GM12891 (cell line): ENCODE measurements around the gene FUT6.

Experiments
- DNase-seq: peaks from one replicate; pipeline ENCODE4 v3.0.0; 2011; ENCODE audit warnings: low spot score; ENCODE audit not compliant: insufficient read length
- FAIRE-seq: peaks from 2 replicates; lab custom pipeline; 2011; peaks lifted over from hg19 to GRCh38; lab: Jason Lieb, UNC
- PAX5 ChIP-seq: IDR thresholded peaks from 2 replicates; pipeline ENCODE4 v1.6.1; 2011; ENCODE audit warnings: low read length, moderate library complexity, mild to moderate bottlenecking; ENCODE audit not compliant: insufficient read depth, severe bottlenecking
- POLR2A ChIP-seq: IDR thresholded peaks from 2 replicates; pipeline ENCODE4 v1.6.1; 2011; ENCODE audit warnings: low read depth, low read length, control low read depth
- POLR2AphosphoS5 ChIP-seq: IDR thresholded peaks from 2 replicates; pipeline ENCODE4 v1.6.1; 2011; ENCODE audit warnings: low read depth, low read length, control low read depth
- POU2F2 ChIP-seq: IDR thresholded peaks from 2 replicates; pipeline ENCODE4 v1.6.1; 2011; ENCODE audit warnings: low read depth, mild to moderate bottlenecking, control low read depth, low read length, moderate library complexity
- SPI1 ChIP-seq: IDR thresholded peaks from 2 replicates; pipeline ENCODE4 v1.6.1; 2011; ENCODE audit warnings: low read depth, low read length, control low read depth
- TAF1 ChIP-seq: IDR thresholded peaks from 2 replicates; pipeline ENCODE4 v1.6.1; 2011; ENCODE audit warnings: low read depth, low read length, control low read depth

FUT6 gene

DNA sequence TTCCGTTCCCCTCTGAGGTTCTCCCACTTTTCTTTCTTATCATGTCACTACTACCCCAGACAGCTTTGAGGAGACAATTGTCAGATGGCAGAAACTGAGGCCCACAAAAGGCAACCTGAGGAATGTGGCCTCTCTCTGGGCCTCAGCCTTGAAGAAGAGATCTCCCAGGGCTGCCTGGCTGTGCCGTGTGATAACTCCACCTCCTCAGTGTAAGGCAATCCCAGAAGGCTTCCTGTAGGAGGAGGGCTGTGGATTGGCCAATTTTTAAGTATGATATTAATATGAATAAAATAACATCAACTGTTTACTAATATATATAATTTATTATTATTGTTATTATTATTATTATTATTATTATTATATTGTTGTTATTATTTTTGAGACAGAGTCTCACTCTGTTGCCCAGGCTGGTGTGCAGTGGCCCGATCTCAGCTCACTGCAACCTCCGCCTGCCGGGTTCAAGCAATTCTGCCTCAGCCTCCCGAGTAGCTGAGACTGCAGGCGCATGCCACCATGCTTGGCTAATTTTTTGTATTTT lies 44.1 kb downstream of the FUT6 start:
- no peak for FAIRE-seq
- no peak for DNase-seq
- TF ChIP-seq SPI1 = no peak
- TF ChIP-seq POLR2A = no peak
- TF ChIP-seq POLR2AphosphoS5 = no peak
- TF ChIP-seq TAF1 = no peak
- no peak for TF ChIP-seq POU2F2
- TF ChIP-seq PAX5 = no peak

GRCh38 chr19:5793188-5793587 lies 46.3 kb downstream of the FUT6 start:
- TF ChIP-seq SPI1 (no peak), POU2F2 (no peak), TAF1 (no peak), POLR2AphosphoS5 (no peak), POLR2A (no peak), PAX5 (no peak)
- FAIRE-seq = no peak
- DNase-seq = no peak

DNA sequence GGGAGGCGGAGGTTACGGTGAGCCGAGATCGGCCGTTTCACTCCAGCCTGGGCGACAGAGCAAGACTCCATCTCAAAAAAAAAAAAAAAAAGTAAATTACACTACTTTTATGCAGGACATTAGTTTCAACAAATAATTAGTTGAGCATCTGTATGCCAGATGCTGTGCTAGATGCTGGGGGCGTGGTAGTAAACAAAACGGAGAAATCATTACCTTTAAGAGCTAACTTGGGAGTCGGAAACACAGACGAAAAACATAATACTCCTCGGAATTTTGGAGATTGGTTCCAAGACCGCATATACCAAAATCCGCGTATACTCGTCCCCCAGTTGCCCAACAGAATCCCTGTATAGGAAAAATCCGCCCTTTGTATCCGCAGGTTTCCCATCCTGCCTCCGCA lies 47.3 kb downstream of the FUT6 start:
- FAIRE-seq (no peak), DNase-seq (no peak)
- TF ChIP-seq PAX5 = no peak
- no peak for TF ChIP-seq POLR2A
- no peak for TF ChIP-seq TAF1
- no peak for TF ChIP-seq SPI1
- TF ChIP-seq POLR2AphosphoS5 = no peak
- no peak for TF ChIP-seq POU2F2

DNA sequence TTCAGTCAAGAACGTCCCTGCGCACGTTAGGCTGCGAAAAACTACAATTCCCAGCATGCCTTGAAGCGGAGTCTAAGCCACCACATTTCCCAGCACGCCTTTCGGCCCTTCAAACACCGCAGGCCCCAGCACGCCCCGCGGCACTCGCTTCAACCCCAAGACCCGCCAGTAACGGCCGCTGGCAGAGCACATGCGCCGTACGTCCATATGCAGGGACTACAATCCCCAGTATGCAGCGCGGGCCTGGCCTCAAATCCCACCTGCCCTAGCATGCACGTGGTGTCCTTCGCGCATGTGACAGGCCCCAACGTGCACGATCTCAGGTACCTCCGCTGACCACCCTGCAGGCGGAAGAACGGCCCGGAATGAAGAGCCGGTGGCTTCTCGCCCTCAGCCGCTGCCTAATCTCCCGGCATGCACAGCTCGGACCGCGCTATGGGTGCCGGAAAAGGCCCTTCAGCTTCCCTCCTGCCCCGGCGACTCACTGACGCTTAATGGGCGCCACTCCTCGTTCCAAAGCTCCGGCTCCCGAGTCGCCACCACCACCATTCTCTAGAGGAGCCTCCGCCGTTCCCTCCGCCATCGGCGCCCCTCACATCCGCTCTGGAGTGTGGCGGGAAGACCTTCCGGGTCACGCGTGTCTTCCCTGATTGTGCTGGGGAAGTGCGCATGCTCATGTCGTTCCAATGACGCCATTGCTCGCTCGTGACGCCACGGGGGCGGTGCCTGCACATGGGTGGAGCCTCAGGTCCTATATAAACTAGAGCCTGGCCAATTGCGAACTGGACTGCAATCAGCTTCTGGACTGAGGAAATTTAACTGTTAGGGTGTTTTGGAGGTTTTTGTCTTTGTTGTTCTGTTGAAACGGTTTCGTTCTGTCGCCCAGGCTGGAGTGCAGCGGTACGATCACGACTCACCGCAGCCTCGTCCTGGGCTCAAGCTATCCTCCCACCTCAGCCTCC lies 48.7 kb downstream of the FUT6 start, which contains the start of gene DUS3L:
TSS of gene DUS3L (minus strand) at position 605 of the 962 bp plus-strand sequence. CDS start at position 583, 22 bp downstream.
- TF ChIP-seq POLR2A = peak; percentile 76
- peak; percentile 80 for TF ChIP-seq POLR2AphosphoS5
- TF ChIP-seq PAX5 = no peak
- no peak for TF ChIP-seq TAF1
- peak; percentile 86 for TF ChIP-seq POU2F2
- FAIRE-seq (peak; percentile 100), DNase-seq (peak; percentile 99)

DNA sequence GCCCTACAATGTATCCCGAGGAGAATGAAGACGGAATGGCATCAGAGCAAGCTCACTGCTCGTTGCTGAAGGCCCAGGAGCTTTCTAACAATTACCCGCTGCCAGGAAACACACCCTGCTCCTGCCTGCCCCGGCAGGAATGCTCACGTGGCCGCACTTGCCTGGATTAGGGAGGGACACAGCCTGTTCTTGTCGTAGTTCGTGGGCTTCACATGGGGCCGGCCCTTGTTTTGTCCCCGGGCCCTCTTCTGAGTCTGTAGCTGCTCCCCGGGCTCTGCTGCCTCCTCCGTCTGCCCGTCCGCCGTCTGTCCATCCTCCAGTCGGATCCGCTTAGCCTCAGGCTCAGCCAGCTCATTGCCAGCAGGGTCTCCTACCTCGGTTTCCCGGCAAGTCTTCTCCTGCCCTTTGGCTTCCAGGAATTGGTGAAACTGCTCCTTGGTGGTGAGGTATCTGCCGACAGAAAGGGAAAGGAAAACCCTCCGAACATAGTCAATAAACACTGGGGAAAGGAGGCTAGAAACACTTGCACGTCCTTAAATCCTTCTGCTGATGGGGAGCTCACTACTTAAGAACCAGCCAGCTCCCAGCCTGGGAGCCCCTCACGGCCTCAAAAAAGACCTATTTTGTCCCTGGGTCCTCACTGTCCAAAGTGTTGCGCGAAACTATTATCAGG lies 49.5 kb downstream of the FUT6 start:
- DNase-seq (no peak), FAIRE-seq (no peak)
- no peak for TF ChIP-seq PAX5
- TF ChIP-seq POU2F2 = no peak
- TF ChIP-seq SPI1 = no peak
- no peak for TF ChIP-seq POLR2AphosphoS5
- no peak for TF ChIP-seq POLR2A
- TF ChIP-seq TAF1 = no peak

DNA sequence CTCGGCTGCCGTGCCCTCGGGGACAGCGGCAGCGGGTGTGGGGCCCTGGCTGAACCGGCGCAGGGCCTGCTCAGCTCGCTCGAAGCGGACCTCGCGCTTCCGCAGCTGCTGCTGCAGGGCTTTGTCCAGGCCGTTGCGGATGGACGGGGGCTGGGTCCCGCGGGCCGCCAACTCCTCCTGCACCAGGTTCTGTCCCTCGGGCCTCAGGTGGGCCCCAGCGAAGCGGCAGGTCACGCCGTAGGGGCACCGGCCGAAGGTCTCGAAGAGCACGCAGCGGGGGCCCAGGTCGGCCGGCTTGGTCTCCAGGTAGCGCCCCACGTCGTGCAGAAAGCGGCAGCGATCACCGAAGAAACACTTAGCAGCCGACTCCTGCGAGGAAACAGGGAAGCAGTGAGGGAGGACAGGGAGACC lies 50.1 kb downstream of the FUT6 start:
- TF ChIP-seq POLR2A (no peak), TAF1 (no peak), SPI1 (no peak), POLR2AphosphoS5 (no peak), PAX5 (no peak), POU2F2 (no peak)
- DNase-seq = no peak
- FAIRE-seq = no peak

GRCh38 chr19:5788422-5788821 lies 51.1 kb downstream of the FUT6 start:
- TF ChIP-seq TAF1 (no peak), PAX5 (no peak), SPI1 (no peak), POLR2AphosphoS5 (no peak), POU2F2 (no peak), POLR2A (no peak)
- FAIRE-seq (no peak), DNase-seq (no peak)

DNA sequence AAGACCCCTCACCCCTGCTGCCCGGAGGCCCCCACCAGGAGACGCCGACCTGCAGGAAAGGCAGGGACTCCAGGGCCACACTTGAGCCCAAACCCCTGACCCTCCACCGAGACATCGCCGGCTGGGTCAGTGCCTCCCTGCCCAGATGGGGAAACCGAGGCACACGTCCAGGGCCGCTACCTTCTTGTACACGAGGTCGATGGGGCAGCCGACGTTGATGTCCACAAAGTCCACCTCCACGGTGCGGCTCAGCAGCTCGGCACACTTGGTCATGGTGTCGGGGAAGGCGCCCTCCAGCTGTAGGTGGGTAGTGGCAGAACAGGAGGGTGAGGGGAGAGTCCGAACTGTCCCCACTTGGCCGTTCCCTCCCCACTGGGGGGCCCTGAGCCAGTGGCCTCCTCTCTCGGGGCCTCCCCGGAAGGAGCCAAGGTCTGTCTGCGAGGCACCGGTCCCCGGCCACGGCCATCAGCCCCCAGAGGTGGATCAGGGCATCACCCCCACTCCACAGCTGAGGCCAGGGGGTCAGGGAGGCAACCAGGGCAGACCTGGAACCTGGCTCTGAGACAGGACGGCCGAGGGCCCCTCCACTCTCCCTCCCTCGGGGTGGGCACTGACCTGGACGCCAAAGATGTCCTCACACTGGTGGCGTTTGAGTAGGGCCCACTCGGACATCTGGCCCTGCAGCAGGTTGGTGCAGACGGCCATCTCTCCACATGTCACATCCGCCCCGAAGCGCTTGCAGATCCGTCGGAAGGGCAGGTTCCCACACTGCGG lies 51.9 kb downstream of the FUT6 start:
- no peak for TF ChIP-seq POLR2AphosphoS5
- no peak for TF ChIP-seq PAX5
- no peak for TF ChIP-seq POLR2A
- no peak for TF ChIP-seq TAF1
- TF ChIP-seq POU2F2 = no peak
- TF ChIP-seq SPI1 = no peak
- DNase-seq (no peak), FAIRE-seq (no peak)
